ENCODE data around the gene SEZ6L. TPM values are rescaled to one million over a fixed set of nuclear protein-coding genes. Genes with fewer than 3 reads are reported as not detected.

Gene SEZ6L
- total RNA-seq, 4 donors from 2014 or later: 0.23 to 0.83 (median 0.49) TPM

DNA sequence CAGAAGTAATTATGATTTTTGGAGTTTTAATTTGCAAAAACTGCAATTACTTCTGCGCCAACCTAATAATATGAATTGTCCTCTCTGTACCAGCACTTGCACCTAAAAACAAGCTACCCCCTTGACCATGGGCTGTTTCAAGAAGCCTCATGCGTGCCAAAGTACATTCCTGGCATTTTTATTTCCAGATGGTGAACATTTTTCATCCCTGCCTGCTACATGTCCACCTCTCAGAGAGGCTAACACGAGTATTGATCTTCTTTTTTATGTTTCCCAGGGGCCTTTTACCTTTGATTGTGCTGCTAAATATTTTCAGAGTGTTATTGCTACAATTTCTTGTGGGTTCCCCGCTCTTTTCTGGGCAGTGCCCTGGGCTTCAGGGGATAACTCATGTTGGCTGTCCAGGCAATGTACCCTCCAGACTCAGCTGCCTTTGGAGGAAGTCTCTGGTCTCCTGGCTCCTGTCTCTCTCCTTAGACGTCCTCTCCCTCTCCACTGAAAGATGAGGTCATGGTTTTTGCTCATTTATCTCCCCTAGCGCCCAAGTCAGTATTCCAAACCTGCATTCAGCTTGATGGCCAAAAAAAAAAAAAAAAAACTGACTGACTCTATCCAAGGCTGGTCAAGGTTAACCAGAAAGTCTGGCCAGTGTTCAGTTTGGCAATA, 173.6 kb downstream of the SEZ6L start:
- Histone ChIP-seq H3K36me3 (no peaks in the 10 kb centered on the region), H3K27me3 (peaks cover 0 to 45% (median 0%) of the 10 kb centered on the region in 4 donors), H3K4me1 (no peaks in the 10 kb centered on the region), H3K4me3 (no peak overlapping the region), H3K27ac (replicated peaks in 1 of 4) (no peak overlapping the region), H3K9me3 (peaks cover 0 to 8% (median 7%) of the 10 kb centered on the region in 4 donors)
- intact Hi-C loops (cut with DNase I): no loop called here
- WGBS: 38% methylated on average over 6 of the region's 6 CpGs
- TF ChIP-seq EP300 (IDR thresholded peaks at IDR 0.05): no peak
- no peak for TF ChIP-seq POLR2A (IDR thresholded peaks at IDR 0.05; ENCODE audit: low read depth)
- no peak for TF ChIP-seq POLR2AphosphoS5 (IDR thresholded peaks at IDR 0.05)
- TF ChIP-seq, protein P1, sequence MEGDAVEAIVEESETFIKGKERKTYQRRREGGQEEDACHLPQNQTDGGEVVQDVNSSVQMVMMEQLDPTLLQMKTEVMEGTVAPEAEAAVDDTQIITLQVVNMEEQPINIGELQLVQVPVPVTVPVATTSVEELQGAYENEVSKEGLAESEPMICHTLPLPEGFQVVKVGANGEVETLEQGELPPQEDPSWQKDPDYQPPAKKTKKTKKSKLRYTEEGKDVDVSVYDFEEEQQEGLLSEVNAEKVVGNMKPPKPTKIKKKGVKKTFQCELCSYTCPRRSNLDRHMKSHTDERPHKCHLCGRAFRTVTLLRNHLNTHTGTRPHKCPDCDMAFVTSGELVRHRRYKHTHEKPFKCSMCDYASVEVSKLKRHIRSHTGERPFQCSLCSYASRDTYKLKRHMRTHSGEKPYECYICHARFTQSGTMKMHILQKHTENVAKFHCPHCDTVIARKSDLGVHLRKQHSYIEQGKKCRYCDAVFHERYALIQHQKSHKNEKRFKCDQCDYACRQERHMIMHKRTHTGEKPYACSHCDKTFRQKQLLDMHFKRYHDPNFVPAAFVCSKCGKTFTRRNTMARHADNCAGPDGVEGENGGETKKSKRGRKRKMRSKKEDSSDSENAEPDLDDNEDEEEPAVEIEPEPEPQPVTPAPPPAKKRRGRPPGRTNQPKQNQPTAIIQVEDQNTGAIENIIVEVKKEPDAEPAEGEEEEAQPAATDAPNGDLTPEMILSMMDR (IDR thresholded peaks at IDR 0.05): no peak
- DNase-seq (ENCODE audit: extremely low spot score): no peak

- Histone ChIP-seq H3K4me1 (no peaks in the 10 kb centered on the region), H3K27ac (replicated peaks in 1 of 4) (no peak overlapping the region), H3K4me3 (no peak overlapping the region), H3K36me3 (no peaks in the 10 kb centered on the region), H3K27me3 (peaks cover 0 to 42% (median 0%) of the 10 kb centered on the region in 4 donors), H3K9me3 (peaks cover 0 to 16% (median 7%) of the 10 kb centered on the region in 4 donors)
- no peak for DNase-seq (ENCODE audit: extremely low spot score)
- WGBS: 67% methylated on average over 3 of the region's 3 CpGs
- intact Hi-C loops (cut with DNase I): no loop called here
- TF ChIP-seq EP300 (IDR thresholded peaks at IDR 0.05) (no peak), POLR2AphosphoS5 (IDR thresholded peaks at IDR 0.05) (no peak), POLR2A (IDR thresholded peaks at IDR 0.05; ENCODE audit: low read depth) (no peak)
- TF ChIP-seq, protein P1 (IDR thresholded peaks at IDR 0.05): no peak
Observed at GRCh38 chr22:26345496-26345895, 176.2 kb downstream of the SEZ6L start.

GRCh38 chr22:26348810-26349526, 179.7 kb downstream of the SEZ6L start:
- TF ChIP-seq POLR2AphosphoS5 (IDR thresholded peaks at IDR 0.05) (no peak), POLR2A (IDR thresholded peaks at IDR 0.05; ENCODE audit: low read depth) (no peak), EP300 (IDR thresholded peaks at IDR 0.05) (no peak)
- TF ChIP-seq, protein P1 (IDR thresholded peaks at IDR 0.05): no peak
- Histone ChIP-seq H3K27me3 (peaks cover 0 to 28% (median 0%) of the 10 kb centered on the region in 4 donors), H3K27ac (replicated peaks in 1 of 4) (no peak overlapping the region), H3K4me1 (no peaks in the 10 kb centered on the region), H3K9me3 (peaks cover 0 to 16% (median 7%) of the 10 kb centered on the region in 4 donors), H3K36me3 (no peaks in the 10 kb centered on the region), H3K4me3 (no peak overlapping the region)
- intact Hi-C loops (cut with DNase I): no loop called here
- DNase-seq (ENCODE audit: extremely low spot score): no peak
- 92% methylated on average over 2 of the region's 2 CpGs for WGBS

- Histone ChIP-seq H3K9me3 (no peaks in the 10 kb centered on the region), H3K36me3 (no peaks in the 10 kb centered on the region), H3K27me3 (peaks cover 0 to 37% (median 0%) of the 10 kb centered on the region in 4 donors), H3K27ac (replicated peaks in 1 of 4) (no peak overlapping the region), H3K4me3 (no peak overlapping the region), H3K4me1 (no peaks in the 10 kb centered on the region)
- WGBS: 63% methylated on average over 20 of the region's 20 CpGs
- TF ChIP-seq EP300 (IDR thresholded peaks at IDR 0.05) (no peak), POLR2A (IDR thresholded peaks at IDR 0.05; ENCODE audit: low read depth) (no peak), POLR2AphosphoS5 (IDR thresholded peaks at IDR 0.05) (no peak)
- TF ChIP-seq, protein P1 (IDR thresholded peaks at IDR 0.05): no peak
- intact Hi-C loops (cut with DNase I): no loop called here
- no peak for DNase-seq (ENCODE audit: extremely low spot score)
Observed at GRCh38 chr22:26354707-26355106, 185.4 kb downstream of the SEZ6L start.
